GM19372 (cell line): ENCODE results near the gene ZSWIM7.
"Not testable (repeated sequence)": the region's sequence is repeated elsewhere in the genome, so short reads cannot be mapped to it uniquely, and the experiment has no call there.

Source experiments
- ATAC-seq: cut with Tn5 transposase; IDR thresholded peaks from one replicate; pipeline ENCODE4 v1.9.1; 2021; ENCODE audit warnings: mild to moderate bottlenecking, low read depth, moderate library complexity; ENCODE audit not compliant: unreplicated experiment

ZSWIM7 gene

GRCh38 chr17:15936481-15936880 is 63.0 kb downstream of the ZSWIM7 start:
- not testable (repeated sequence) for ATAC-seq

- no peak for ATAC-seq
Measured at GRCh38 chr17:15935891-15936290, 63.6 kb downstream of the ZSWIM7 start.

DNA sequence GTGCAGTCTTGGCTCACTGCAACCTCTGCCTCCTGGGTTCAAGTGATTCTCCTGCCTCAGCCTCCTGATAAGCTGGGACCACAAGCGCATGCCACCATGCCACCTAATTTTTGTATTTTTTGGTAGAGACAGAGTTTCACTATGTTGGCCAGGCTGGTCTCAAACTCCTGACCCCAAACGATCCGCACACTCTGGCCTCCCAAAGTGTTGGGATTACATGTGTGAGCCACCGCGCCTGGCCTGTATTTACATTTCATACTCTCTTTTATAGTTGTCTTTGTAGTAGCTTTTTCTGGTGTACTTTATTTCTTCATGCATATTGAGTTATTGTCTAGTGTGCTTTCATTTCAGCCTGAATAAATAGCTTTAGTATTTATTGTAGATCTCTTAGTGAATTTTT is 64.6 kb downstream of the ZSWIM7 start:
- ATAC-seq = no peak

DNA sequence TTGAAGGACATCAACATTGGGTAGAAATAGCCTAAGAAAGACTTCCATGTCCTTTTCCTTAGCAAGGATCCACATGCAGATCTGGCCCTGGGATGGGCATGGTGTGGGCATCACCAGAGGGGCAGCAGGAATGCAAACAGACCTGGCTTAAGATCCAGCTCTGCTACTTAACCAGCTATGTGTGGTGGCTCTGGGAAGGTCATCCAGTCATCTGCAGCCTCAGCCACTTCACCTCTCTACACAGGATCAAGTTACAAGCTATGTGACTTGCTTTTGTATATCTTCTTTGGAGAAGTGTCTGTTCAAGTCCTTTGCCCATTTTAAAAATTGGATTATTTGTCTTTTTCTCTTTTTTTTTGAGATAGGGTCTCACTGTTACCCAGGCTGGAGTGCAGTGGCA is 68.1 kb downstream of the ZSWIM7 start:
- ATAC-seq = no peak

DNA sequence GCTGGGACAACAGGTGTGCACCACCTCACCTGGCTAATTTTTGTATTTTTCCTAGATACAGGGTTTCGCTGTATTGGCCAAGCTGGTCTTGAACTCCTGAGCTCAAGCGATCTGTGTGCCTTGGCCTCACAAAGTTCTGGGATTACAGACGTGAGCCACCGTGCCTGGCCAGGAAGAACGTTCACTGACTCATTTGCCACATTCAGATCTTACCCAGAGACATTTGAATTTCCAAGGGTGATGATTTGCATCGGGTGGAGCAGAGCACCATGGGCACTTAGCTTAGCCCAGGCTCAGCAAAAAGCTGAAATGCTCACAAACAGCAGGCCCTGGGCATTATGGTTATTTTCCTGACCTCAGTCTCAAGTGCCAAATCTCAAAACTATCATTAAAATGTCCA is 69.1 kb downstream of the ZSWIM7 start:
- no peak for ATAC-seq

DNA sequence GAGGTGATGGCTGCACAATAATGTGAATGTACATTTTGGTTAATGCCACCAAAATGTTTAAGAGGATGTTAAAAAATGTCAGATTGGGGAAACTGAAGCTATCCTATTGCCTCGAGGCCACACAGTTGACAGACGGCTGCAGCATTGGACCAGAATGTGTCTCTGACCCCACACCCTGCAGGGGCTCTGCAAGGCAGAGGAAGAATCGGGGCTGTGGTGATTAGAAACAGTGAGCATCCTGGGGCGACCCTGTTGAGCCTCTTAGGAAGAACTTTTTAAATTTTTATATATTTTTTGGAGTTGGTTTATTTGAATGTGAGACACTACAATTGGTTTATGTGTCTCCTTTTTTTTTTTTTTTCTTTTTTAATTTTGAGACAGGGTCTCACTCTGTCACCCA is 69.6 kb downstream of the ZSWIM7 start:
- ATAC-seq = no peak

DNA sequence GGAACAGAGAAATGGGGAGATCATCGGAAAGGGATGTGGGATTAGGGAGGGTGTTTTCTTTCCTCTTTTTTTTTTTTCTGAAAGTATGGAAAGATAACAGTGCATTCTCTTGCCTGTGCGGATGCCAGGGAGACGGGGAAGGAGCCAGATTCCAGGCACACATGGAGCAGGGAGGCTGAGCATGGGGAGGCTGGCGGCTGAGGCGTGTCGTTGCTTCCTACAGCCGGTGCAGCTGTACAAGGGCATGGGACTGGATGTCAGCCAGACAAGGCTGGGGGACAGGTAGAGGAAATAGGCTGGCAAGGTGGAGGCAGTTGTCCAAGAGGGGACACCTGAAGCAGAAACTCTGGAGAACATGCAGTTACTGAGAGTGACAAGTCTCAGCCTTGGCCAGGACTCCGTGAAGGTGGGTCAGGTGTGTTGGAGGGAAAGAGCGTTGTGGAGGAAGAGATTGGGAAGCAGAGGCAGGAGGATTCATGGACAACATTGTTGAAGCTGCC is 71.2 kb downstream of the ZSWIM7 start:
- no peak for ATAC-seq
